CD14-positive monocyte (primary cell): ENCODE results near the gene RREB1. TPM values are rescaled to one million over a fixed set of nuclear protein-coding genes. Genes with fewer than 3 reads are reported as not detected.

Source experiments
- DNase-seq, 3 donors: peaks; one replicate each; pipeline ENCODE4 v3.0.0-alpha.2; 2011 to 2022
- H2AFZ ChIP-seq: 2 replicates; pipeline ENCODE4 v1.6.0; 2012; ENCODE audit warnings: mild to moderate bottlenecking, low read depth, low read length, inconsistent platforms; ENCODE audit not compliant: insufficient read depth, poor library complexity, severe bottlenecking
- H3K27ac ChIP-seq, 2 donors: 1 replicate in 1 of 2; 2 replicates in 1 of 2; pipeline ENCODE4 v1.5.1; 2012 to 2013; ENCODE audit warnings: low read length in 2 of 2, control low read depth in 1 of 2, inconsistent platforms in 1 of 2, low read depth in 1 of 2, mild to moderate bottlenecking in 1 of 2
- H3K27me3 ChIP-seq, 2 donors: one replicate each; pipeline versions ENCODE4 v1.6.0 to v1.6.1; 2011 to 2013; ENCODE audit warnings: low read length in 2 of 2; ENCODE audit not compliant: control insufficient read depth in 2 of 2, insufficient read depth in 2 of 2
- H3K36me3 ChIP-seq, 2 donors: replicated peaks in 1 of 2; 1 replicate in 1 of 2; 2 replicates in 1 of 2; pipeline versions ENCODE4 v1.5.1 to v1.6.1; 2012 to 2013; ENCODE audit warnings: low read length in 2 of 2, control low read depth in 1 of 2, inconsistent platforms in 1 of 2, mild to moderate bottlenecking in 1 of 2; ENCODE audit not compliant: insufficient read depth in 2 of 2, control insufficient read depth in 1 of 2
- H3K4me1 ChIP-seq, 2 donors: 1 replicate in 1 of 2; 2 replicates in 1 of 2; pipeline versions ENCODE4 v1.5.1 to v1.6.1; 2012 to 2013; ENCODE audit warnings: low read length in 2 of 2, control low read depth in 1 of 2, inconsistent platforms in 1 of 2, mild to moderate bottlenecking in 1 of 2, moderate library complexity in 1 of 2; ENCODE audit not compliant: insufficient read depth in 2 of 2, control insufficient read depth in 1 of 2
- H3K4me2 ChIP-seq: replicated peaks from 2 replicates; pipeline ENCODE3; 2012; ENCODE audit warnings: low read length, moderate library complexity, mild to moderate bottlenecking; ENCODE audit not compliant: poor library complexity, severe bottlenecking; ENCODE audit errors: extremely low read depth
- H3K4me3 ChIP-seq, 3 experiments: fragments of 200-600 bp in 1 of 3; sonication (generic) in 1 of 3; replicated peaks in 1 of 3; 1 replicate in 2 of 3; 2 replicates in 1 of 3; pipeline ENCODE4 v1.5.1; 2011 to 2013; ENCODE audit warnings: low read length in 3 of 3, mild to moderate bottlenecking in 3 of 3, control low read depth in 2 of 3, low read depth in 2 of 3, inconsistent platforms in 1 of 3, moderate library complexity in 1 of 3
- H3K79me2 ChIP-seq: 2 replicates; pipeline ENCODE4 v1.6.0; 2012; ENCODE audit warnings: mild to moderate bottlenecking, control low read depth, inconsistent platforms, low read length, moderate library complexity; ENCODE audit not compliant: insufficient read depth
- H3K9ac ChIP-seq: 2 replicates; pipeline ENCODE4 v1.6.0; 2017; ENCODE audit warnings: low read length, mild to moderate bottlenecking; ENCODE audit not compliant: insufficient read depth, poor library complexity, severe bottlenecking
- H3K9me3 ChIP-seq, 2 donors: replicated peaks in 1 of 2; 1 replicate in 1 of 2; 2 replicates in 1 of 2; pipeline versions ENCODE4 v1.5.1 to v1.6.1; 2012 to 2013; ENCODE audit warnings: low read length in 2 of 2, control low read depth in 1 of 2; ENCODE audit not compliant: control insufficient read depth in 1 of 2, insufficient read depth in 1 of 2
- H4K20me1 ChIP-seq: 2 replicates; pipeline ENCODE4 v1.6.0; 2012; ENCODE audit warnings: mild to moderate bottlenecking, low read length, control low read depth, moderate library complexity; ENCODE audit not compliant: insufficient read depth
- H3K27ac Mint-ChIP-seq, 7 donors: one replicate each; pipeline ENCODE4 v1.8.0; 2020; ENCODE audit warnings: mild to moderate bottlenecking in 7 of 7, mixed read lengths in 7 of 7, moderate library complexity in 6 of 7, inconsistent platforms in 2 of 7
- H3K27me3 Mint-ChIP-seq, 3 donors: one replicate each; pipeline ENCODE4 v1.8.0; 2021 to 2022; ENCODE audit warnings: low read depth in 3 of 3, mild to moderate bottlenecking in 3 of 3, mixed read lengths in 3 of 3, moderate library complexity in 3 of 3, inconsistent platforms in 1 of 3
- H3K36me3 Mint-ChIP-seq, 2 donors: one replicate each; pipeline ENCODE4 v1.8.0; 2020; ENCODE audit warnings: mixed read lengths in 2 of 2, inconsistent platforms in 1 of 2, mild to moderate bottlenecking in 1 of 2
- H3K4me1 Mint-ChIP-seq: one replicate; pipeline ENCODE4 v1.8.0; 2020; ENCODE audit warnings: mild to moderate bottlenecking, mixed read lengths
- H3K4me3 Mint-ChIP-seq, 2 donors: one replicate each; pipeline ENCODE4 v1.8.0; 2020; ENCODE audit warnings: mild to moderate bottlenecking in 2 of 2, mixed read lengths in 2 of 2, moderate library complexity in 1 of 2
- H3K9me3 Mint-ChIP-seq, 7 donors: one replicate each; pipeline ENCODE4 v1.8.0; 2020 to 2022; ENCODE audit warnings: mixed read lengths in 7 of 7, mild to moderate bottlenecking in 6 of 7, moderate library complexity in 6 of 7, inconsistent platforms in 2 of 7
- CTCF ChIP-seq: fragments of 200-600 bp; IDR thresholded peaks from one replicate; pipeline ENCODE4 v1.8.0; 2022; ENCODE audit warnings: antibody characterized with exemption, mild to moderate bottlenecking
- WGBS: methylation state at CpG from one replicate; pipeline ENCODE4 v1.1.5; 2013; ENCODE audit warnings: missing lambda C conversion rate; ENCODE audit not compliant: insufficient coverage; 5-methylcytosine and 5-hydroxymethylcytosine counted together
- intact Hi-C, 2 donors: fragments of 100-400 bp; cut with micrococcal nuclease; formaldehyde crosslinking; loops; one replicate each; pipeline versions ENCODE4 v1.15.0 to v1.15.1; 2023
- polyA plus RNA-seq, 3 donors: library from polyadenylated mRNA; depleted of rRNA in 1 of 3; unstranded in 2 of 3; stranded (reverse) in 1 of 3; fragments of 300-500 nt in 2 of 3; fragments of >200 nt in 1 of 3; fragmentation: Illumina TruSeq in 2 of 3; gene quantifications; 1 replicate in 2 of 3; 2 replicates in 1 of 3; pipeline ENCODE4 v1.2.3, GENCODE V29; 2012 to 2021

RREB1 gene
- polyA plus RNA-seq, 3 donors, result 2.1 to 15.3 (median 5.6) TPM

DNA sequence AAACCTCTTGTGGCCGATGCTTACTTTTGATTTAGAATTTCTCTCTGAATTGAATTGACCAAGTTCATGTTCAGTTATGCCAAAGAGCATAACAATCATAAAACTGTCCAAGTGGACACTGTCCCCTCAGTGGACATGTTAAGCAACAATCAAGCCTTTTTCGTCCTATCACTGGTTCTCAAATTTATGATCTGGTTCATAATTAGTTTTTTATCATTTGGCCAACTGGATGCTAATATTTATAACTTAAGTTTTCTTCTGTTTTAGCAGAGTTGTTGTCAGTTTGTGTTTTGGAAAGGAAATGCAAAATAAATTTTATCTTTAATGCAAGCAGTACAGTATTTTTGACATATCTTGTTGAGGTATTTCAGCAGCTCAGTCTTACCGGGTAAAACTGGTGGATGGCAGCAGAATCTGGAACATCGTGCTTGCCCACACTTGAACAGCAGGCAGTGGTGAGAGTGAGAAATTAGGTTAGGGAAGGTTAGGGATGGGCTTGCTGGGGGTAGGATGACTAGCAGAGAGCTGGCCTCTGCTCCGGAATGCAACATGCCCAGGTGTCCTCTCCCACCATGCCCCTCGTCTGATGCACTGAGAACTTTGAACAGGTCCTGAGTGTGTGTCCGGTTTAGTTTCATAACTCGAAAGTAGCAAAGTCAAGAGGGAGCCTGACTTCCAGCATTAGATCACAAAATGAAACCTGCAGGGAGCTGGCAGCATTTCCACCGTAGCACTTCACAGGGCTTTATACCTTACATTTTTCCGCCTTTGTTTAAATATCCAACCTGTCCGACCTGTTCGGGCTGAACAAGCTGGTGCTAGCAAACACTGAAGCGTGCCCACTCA is 93.1 kb downstream of the RREB1 start:
- 66% methylated on average over 6 of the region's 13 CpGs for WGBS
- peaks cover 59% of the 10 kb centered on the region for H3K4me1 Mint-ChIP-seq
- DNase-seq, result no peak
- H3K9me3 Mint-ChIP-seq, result no peaks in the 10 kb centered on the region
- peak overlapping the region; percentile 72 for H3K4me2 ChIP-seq
- peak overlapping the region; percentile 96 to 99 (median 99) for H3K27ac Mint-ChIP-seq
- H3K79me2 ChIP-seq, result peaks cover 79% of the 10 kb centered on the region
- H3K9ac ChIP-seq, result no peak overlapping the region
- peak overlapping the region; percentile 16 to 81 for H3K4me3 Mint-ChIP-seq
- H3K27ac ChIP-seq, result peak overlapping the region; percentile 92 to 98
- H3K36me3 Mint-ChIP-seq, result peaks cover 40 to 62% of the 10 kb centered on the region in 2 donors
- peak overlapping the region in 1 of 3 experiments; percentile 65 for H3K4me3 ChIP-seq
- no peak overlapping the region for H2AFZ ChIP-seq
- H3K27me3 ChIP-seq, result no peaks in the 10 kb centered on the region
- H3K9me3 ChIP-seq, result no peaks in the 10 kb centered on the region
- no peaks in the 10 kb centered on the region for H4K20me1 ChIP-seq
- H3K4me1 ChIP-seq, result peaks cover 46 to 54% of the 10 kb centered on the region in 2 donors
- intact Hi-C loops, result loop anchor here in 1 of 2 donors (5.0 kb wide), 1 partner anchor 94 kb away; the partner anchor contains the start of gene RREB1
- H3K27me3 Mint-ChIP-seq, result peaks cover 0 to 4% (median 0%) of the 10 kb centered on the region in 3 donors
- H3K36me3 ChIP-seq, result peaks cover 13 to 59% of the 10 kb centered on the region in 2 donors
- TF ChIP-seq CTCF, result no peak

- H3K36me3 ChIP-seq, result peaks cover 14 to 60% of the 10 kb centered on the region in 2 donors
- no peaks in the 10 kb centered on the region for H3K9me3 ChIP-seq
- H3K4me2 ChIP-seq, result peak overlapping the region; percentile 72
- no peak for DNase-seq
- no peak overlapping the region for H2AFZ ChIP-seq
- Mint-ChIP-seq H3K9me3 (no peaks in the 10 kb centered on the region), H3K4me1 (peaks cover 60% of the 10 kb centered on the region), H3K27me3 (peaks cover 0 to 4% (median 0%) of the 10 kb centered on the region in 3 donors), H3K27ac (peak overlapping the region; percentile 96 to 99 (median 99)), H3K36me3 (peaks cover 40 to 60% of the 10 kb centered on the region in 2 donors), H3K4me3 (peak overlapping the region; percentile 63 to 81)
- H3K9ac ChIP-seq, result peak overlapping the region; percentile 62
- WGBS, result 14% methylated on average over 1 of the region's 2 CpGs
- intact Hi-C loops, result loop anchor here in 1 of 2 donors (5.0 kb wide), 1 partner anchor 94 kb away; the partner anchor contains the start of gene RREB1
- peaks cover 2% of the 10 kb centered on the region for H4K20me1 ChIP-seq
- peaks cover 77% of the 10 kb centered on the region for H3K79me2 ChIP-seq
- peaks cover 46 to 54% of the 10 kb centered on the region in 2 donors for H3K4me1 ChIP-seq
- no peak for TF ChIP-seq CTCF
- H3K27me3 ChIP-seq, result no peaks in the 10 kb centered on the region
- peak overlapping the region; percentile 92 to 98 for H3K27ac ChIP-seq
- H3K4me3 ChIP-seq, result peak overlapping the region in 2 of 3 experiments; percentile 20 to 65
These were observed 93.6 kb downstream of the RREB1 start for GRCh38 chr6:7201444-7201731.
